Left forelimb (tissue), 1 donor: ENCODE data around the gene STAP2.
A peak's percentile ranks its signal among the peaks of the same experiment; 100 is the strongest.

ENCODE experiments used
- DNase-seq: peaks from one replicate; pipeline ENCODE4 v3.0.0-alpha.2; 2018; ENCODE audit warnings: low spot score

The STAP2 gene, protein sequence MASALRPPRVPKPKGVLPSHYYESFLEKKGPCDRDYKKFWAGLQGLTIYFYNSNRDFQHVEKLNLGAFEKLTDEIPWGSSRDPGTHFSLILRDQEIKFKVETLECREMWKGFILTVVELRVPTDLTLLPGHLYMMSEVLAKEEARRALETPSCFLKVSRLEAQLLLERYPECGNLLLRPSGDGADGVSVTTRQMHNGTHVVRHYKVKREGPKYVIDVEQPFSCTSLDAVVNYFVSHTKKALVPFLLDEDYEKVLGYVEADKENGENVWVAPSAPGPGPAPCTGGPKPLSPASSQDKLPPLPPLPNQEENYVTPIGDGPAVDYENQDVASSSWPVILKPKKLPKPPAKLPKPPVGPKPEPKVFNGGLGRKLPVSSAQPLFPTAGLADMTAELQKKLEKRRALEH

DNA sequence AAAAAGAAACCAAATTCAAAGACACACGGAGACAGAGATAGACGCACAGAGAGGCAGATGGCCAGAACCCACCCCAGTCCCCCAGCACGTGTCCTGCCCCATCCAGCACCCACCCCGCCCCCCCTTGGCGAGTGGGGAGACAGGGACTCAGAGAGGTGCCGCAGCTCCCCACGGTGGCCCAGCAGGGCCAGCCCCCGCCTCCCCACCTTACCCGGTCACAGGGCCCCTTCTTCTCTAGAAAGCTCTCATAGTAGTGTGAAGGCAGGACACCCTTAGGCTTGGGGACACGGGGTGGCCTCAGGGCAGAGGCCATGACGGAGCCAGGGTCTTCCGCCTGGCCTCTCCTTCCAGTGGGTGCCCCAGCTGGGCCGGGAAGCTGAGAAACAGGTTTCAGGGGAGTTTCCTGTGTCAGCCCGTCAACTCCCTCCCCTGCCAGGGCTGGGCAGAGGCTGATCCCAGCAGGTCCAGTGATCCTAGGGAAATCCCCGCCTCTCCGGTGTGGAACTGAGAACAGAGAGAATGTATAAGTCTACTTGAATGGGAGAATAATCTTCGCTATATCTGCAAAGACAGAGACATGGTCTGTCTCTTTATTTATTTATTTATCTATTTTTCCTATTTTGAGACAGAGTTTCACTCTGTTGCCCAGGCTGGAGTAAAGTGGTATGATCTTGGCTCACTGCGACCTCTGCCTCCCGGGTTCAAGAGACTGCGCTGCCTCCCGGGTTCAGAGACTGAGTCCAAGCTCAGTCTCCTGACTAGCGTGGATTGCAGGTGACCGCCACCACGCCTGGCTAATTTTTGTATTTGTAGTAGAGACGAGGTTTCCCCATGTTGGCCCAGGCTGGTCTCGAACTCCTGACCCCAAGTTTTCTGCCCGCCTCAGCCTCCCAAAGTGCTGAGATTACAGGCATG is at the start of gene STAP2:
Gene STAP2 (minus strand): TSS at position 387 of the 915 bp plus-strand sequence. CDS start 74 bp downstream, at position 313.
- DNase-seq: no peak

- DNase-seq: peak; percentile 57
Observed at GRCh38 chr19:4386041-4386782, 47.6 kb upstream of the STAP2 start.

DNA sequence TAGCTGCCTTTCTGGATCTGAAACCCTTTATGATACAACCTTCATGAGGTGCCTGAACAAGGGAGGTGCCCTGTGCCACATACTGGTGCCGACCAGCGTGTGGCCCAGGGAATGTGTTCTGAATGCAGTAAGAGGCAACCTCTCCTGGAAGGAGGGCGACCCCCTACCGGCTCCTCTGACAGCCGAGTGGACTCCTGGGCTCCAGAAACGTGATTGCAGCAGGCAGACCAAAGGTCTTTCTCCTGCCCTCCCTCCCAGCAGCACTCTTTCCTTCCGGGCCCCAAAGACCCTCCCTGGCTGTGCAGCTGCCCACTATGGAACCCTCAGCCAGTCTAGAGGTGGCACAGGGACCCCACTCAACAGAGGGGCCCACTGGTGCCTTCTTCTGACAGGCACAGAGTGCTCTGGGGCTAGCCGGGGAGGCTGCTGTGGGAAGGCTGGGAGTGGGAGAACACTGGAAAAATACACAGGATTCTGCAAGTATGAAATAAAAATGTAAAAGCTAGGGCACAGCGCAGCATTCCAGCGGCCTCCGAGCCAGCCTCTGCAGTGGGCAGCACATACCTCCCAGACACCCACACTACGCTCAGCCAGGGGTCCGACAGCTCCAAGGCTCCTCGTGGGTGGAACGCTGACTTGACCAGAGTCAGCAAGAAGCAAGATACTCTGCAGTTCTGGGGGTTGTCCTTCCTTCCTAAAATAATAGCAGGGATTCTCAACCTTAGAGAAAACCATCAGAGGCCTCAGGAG is 46.8 kb upstream of the STAP2 start:
- DNase-seq: peak; percentile 56

GRCh38 chr19:4380254-4380727 is 41.7 kb upstream of the STAP2 start:
- no peak for DNase-seq

GRCh38 chr19:4379383-4380253 is 41.0 kb upstream of the STAP2 start:
- no peak for DNase-seq

DNA sequence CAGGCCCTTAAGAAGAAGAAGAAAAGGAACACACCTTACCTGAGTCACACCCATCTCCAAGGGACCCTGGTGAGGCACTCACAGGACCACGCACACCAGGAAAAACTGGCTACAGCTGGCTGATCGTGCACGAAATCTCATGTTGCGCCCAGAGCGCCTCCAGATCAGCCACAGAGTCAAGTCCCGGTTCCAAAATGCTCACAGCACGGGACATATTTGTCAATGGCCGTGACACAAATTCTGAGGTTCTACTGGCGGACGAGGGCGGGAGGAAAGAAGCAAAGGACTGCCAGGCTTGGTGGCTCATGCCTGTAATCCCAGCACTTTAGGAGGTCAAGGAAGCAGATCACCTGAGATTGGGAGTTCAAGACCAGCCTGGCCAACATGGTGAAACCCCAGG is 40.3 kb upstream of the STAP2 start:
- no peak for DNase-seq

DNA sequence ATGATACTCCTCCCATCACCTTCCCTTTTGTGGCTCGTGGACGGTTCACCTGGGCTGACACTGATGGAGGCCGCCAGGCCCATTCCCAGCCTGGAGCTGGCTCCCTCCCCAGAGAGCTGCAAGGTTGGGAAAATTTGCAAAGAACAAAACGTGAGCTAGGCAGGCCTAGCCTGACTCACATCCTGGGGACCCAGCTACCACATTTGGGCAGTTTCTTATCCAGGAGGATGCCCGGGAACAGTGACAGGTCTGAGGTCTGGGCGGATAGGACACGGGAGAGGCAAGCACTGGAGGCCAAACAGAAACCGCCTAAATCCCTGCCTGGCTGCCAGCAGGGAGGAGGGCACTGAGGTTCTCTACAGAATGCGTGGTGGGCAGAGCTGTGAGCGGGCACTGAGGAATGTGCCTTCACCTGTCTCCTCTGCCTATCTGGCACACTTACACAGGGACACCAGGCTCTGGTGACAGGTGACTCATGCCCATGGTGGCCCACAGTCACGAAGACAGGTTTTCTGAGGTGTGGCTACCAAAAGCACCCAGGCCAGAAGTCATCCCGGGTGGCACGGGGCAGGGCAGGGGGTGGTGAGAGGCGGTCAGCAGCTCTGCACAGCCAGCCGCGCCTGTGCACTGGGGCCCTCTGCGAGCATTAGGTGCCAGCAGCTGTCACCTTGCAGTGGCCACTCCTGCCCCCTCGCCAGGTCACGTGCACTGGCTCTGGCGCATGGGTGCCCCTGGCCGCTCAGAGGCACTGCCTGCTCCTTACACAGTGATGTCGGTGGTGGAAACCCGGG is 38.6 kb upstream of the STAP2 start:
- DNase-seq: no peak

- DNase-seq: no peak
Observed at GRCh38 chr19:4376671-4376990, 38.0 kb upstream of the STAP2 start.

DNA sequence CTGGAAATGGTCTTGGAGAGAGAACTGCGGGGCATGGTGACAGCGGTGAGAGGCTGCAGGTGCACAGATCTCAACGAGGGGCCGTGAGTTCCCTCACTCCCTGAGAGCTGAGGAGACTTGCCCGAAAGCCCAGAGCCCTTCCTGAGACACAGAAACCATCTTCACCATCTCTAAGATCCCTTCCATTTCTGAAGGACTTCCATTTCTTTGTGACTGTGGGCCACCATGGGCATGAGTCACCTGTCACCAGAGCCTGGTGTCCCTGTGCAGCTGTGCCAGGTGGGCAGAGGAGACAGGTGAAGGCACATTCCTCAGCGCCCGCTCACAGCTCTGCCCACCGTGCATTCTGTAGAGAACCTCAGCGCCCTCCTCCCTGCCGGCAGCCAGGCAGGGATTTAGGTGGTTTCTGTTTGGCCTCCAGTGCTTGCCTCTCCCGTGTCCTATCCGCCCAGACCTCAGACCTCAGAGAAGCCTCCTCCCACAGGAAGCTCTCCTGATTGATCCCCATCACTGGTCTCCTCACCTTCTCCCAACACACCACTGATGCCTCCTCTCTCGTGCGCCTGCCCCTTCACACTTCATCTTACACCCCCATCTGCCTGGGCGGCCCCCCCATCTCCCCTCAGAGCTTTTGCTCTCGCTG is 37.5 kb upstream of the STAP2 start:
- DNase-seq: no peak

DNA sequence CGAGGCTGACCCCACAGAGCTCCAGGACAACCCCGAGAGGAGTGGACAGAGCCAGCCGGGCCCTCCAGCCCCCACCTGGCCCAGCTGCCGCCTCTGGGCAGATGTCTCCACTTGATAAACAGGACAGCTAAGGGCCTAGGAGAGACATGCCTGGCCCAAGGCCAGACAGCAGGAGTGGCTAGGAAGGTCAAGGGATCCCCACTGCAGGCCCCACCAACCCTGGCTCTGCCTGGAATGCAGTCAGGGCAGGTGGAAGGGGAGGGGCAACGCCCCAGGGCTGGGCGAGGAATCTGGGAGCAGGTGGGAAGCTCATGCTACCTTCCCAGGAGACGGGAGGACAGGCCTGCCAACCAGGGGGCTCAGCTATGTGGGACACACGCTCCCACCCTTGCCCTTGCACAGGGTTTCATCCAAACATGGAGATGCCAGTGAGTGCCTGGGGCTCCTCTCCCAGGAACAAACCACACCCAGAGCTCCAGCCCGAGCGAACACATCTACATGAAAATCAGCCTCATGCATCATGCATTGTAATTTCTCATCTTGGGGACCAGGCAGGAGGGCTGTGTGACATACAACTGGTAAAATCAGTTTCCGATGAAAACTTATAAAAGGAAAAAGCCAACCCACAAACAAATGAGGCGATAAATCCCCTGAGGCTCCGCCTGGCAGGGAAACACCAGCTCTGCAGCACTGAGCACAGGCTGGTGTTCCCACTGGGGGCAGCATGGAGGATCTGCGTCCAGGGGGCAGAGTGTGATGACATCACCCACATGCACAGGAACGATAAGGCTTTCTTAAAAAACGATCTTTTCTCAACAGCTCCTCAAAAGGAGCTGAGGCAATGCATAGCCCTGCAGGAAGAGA is 36.8 kb upstream of the STAP2 start:
- DNase-seq: no peak

DNA sequence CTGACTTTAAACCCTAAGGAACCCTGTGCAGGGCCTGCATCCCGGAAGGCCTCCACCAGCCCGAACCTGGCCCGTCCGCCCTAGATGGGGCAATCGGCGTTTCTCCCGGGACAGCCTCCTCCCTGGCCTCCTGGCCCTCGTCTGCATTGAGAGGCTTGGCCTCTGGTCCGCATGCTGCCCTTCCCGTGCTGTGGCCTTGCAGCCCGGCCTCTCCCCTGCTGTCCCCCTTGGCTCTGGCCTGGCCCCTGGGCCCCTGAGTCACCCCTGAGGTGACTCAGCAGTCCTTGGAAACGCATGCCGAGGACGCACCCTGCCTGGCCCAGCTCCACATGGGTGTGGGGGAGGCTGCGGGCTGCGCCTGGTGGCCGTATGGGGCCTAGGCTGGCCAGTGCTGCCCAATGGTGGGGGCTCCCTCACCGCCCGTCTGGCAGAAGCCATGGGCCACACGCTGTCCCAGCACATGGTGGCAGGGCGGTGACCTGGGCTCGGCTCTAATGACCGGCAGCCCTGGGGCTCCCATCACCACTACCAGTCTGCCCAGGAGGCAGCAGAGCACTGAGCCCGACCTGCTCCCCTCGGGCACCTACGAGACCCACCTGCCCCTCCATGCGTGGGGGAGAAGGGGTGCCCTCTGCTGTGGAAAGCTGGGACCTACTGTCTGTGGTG is 36.0 kb upstream of the STAP2 start:
- no peak for DNase-seq

DNA sequence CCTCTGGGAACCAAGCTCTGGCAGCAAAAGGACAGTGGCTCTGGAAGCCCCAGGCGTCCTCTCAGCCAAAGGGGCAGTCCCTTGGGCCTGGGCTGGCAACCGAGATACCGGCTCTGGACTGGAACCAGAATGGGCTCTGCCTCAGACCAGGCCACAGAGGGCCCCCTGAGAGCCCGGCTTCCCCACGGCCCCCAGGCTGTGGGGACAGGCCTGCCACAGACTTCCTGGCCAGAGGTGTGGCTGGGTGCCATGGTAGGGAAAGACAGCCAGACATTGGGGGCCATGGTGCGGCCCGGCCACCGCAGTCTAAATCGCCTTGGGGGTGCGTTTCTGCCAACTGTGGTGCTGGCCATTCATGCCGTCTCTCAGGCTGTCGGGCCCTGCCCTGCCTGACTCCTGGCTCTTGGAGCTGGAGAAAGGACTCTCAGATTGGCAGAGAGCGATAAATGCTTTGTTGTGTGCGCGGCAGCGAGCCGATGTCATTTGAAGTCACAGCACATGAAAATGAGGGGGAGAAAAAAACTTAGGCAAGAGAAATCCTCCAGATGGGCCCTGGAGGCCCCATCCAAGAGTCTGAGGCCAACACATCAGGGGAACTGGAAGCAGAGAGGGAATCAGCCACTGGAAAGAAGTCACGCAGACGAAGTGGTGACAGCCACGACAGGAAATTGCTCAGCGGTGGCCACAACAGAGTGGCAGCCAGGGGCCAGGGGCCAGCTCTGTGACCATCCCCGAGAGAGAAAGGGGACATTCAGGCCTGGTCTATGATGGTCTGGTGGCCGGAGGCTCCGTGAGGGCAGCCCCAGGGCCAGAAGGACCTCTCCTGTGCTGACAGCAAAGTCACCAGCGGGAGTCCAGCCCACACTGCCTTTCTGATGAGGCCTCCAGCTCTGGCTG is 35.2 kb upstream of the STAP2 start:
- no peak for DNase-seq

- DNase-seq: no peak
Observed at GRCh38 chr19:4373013-4373367, 34.4 kb upstream of the STAP2 start.

DNA sequence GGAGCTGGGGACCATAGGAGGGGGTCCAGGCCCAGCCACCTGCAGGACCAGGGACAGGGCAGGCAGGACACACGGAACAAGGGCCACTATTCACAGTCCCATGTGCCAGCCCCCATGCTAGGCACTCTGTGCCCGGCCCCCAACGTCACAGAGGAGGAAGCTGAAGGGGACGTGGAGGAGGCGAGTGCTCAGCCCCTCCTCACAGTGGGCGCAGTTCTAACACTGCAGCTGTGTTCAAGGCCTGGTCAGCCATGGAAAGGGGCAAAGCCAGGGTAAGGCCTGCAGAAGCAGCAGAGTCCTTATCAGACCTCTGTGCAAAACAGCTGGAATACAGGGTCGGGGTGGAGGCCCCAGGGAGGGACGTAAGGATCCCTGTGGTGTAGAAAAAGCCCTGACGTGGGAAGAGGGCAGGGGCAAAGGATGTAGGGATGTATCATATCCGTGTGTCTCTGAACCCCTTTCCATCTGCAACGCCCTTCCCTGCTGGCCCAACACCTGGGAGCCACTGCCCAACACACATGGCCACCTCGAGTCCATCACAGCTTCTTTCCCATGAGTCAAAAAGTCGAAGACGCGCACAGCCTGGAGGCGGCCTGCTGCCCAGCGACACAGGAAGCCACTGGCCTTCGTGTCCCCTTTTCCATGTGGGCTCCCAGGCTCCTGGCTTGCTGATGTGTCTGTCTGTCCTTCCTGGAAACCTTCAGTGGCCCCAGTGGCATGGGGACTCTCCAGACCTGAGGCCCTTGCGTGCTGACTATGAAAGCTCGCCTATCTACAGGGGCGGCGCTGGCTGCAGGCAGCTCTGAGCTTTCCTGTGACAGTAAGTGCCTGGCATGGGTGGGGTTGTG is 33.8 kb upstream of the STAP2 start:
- no peak for DNase-seq

- DNase-seq: no peak
Observed at GRCh38 chr19:4371247-4372164, 32.9 kb upstream of the STAP2 start.
